GM18873 (cell line): Measurements from ENCODE around the gene RRP15.

ENCODE experiments used
- ATAC-seq: cut with Tn5 transposase; IDR thresholded peaks from one replicate; pipeline ENCODE4 v1.9.1; 2021; ENCODE audit warnings: mild to moderate bottlenecking, moderate library complexity, moderate number of reproducible peaks; ENCODE audit not compliant: unreplicated experiment, low FRiP score

The RRP15 gene, protein sequence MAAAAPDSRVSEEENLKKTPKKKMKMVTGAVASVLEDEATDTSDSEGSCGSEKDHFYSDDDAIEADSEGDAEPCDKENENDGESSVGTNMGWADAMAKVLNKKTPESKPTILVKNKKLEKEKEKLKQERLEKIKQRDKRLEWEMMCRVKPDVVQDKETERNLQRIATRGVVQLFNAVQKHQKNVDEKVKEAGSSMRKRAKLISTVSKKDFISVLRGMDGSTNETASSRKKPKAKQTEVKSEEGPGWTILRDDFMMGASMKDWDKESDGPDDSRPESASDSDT

GRCh38 chr1:218284917-218285635 lies at the start of gene RRP15:
RRP15 (plus strand) TSS chr1:218285293; CDS start chr1:218285317, 24 bp downstream.
- ATAC-seq = peak; percentile 98

GRCh38 chr1:218242171-218242570 lies 42.9 kb upstream of the RRP15 start:
- ATAC-seq = no peak

DNA sequence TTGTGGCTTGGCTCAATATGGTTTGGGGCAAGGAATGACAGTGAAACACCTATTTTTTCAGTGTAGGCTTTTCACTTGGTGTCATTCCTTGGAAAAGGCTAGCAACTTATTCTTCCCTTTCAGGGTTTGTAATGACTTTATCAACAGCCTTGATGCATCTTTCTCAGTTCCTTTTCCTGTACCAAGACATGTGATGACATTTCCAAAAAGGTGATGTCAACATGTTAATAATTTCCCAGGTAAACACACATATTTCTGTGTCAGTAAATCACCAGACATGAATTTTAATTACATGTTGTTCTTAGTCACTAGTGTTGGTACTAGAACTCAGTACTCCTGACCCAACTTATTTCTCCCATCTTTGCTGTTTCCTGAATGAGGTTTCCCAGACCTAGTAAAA lies 37.8 kb upstream of the RRP15 start:
- no peak for ATAC-seq

GRCh38 chr1:218249338-218250140 lies 35.6 kb upstream of the RRP15 start:
- no peak for ATAC-seq

DNA sequence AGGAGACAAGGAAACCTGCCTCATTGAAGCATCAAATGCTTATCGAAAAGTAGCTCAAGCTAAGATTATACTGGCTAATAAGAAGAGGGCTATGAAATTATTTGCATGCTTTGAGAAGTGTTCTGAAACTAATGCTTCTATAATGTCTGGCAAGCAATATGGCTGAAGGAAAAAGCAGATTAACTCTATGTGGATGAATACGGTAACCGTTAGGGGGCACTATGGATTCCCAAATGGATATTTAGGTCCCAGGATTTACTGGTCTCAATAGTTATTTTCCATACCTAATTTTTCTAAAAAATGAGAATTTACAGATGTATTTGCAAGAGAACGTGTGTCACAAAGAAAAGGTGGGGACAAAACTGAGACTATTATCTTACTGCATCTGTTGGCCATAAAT lies 34.6 kb upstream of the RRP15 start:
- ATAC-seq = no peak

DNA sequence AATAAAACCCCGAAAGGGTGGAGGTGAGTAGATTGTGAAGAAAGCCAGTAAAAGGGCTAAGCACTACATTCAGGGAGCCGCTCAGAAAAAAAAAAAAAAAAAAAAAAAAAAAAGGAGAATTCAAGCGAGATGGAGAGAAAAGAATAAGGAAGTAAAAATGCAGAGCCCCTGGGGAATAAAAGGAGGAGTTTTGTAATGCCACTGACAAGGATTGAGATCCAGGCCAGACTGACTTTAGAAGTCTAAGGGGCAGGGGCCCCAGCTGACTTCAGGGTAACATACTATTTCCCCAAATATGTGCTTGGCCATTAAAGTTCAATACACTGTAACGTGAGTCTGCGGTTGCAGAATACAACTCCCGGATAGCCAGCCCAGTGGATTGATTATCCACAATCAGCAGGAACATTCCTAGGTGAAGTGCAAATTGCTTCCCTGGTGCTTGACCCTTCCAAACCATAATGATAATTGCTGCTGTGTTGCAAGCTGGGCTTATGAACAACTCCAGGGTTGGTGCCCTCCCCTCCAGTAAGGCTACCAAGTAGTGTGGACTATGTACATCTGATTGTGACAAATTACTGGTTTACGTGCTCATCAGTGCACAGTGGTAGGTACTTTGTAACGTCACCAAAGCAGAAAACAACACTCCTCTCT lies 30.7 kb upstream of the RRP15 start:
- no peak for ATAC-seq

DNA sequence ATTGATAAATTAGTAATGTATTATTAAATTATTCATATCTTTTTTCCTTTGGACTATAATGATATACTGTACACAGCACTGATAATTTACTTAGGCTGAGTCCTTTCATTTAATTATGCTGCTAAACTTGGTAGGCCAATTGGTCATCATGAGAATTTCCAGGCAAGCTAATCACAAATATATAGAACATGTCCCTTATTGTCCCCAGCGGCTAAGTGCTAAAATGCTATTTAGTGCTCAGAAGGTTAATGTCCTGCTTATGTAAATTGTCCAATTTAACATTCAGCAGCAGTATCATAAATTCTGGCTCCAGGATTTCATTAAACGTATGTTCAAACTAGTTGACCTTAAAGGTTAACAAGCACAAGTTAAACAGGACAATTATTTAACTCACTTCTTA lies 30.0 kb upstream of the RRP15 start:
- ATAC-seq = no peak

GRCh38 chr1:218257371-218257770 lies 27.7 kb upstream of the RRP15 start:
- ATAC-seq = no peak

- ATAC-seq = no peak
These were observed 27.1 kb upstream of the RRP15 start for GRCh38 chr1:218257971-218258370.

- ATAC-seq = no peak
These were observed 25.8 kb upstream of the RRP15 start for GRCh38 chr1:218259339-218259738.

DNA sequence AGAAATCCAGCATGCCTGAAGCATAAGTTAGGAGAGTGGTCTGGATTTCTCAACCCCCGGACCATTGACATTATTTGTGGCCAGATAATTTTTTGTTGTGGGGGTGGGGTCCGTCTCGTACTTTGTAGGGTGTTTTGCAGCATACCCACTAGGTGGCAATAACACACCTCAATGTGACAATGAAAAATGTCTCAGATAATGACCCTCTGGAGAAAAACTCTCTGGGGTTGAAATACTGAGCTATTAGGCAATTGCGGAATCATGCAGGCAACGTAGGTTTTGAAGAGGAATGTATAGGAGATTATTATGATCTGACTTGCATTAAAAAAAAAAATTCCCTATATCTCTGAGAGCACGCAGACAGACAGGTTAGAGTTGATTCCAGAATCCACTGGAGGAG lies 25.3 kb upstream of the RRP15 start:
- no peak for ATAC-seq

DNA sequence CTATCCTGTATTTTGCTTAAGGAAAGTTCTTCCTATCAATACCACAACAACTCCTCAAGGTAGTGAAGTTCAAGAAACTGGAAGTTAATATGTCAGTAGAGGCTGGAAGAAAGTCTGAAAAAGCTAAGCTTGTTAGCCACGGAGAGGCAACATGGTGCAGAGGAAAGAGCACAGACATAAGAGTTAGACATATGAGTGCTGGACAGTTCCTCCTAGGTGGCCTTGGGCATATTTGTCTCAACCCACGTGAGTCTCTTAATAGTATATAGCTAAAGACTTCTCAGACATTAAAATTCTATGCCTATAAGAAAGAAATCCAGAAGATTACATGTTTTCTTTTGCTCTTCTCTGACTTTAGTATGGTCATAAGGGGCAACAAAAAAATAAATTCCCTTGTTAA lies 22.8 kb upstream of the RRP15 start:
- ATAC-seq = no peak

DNA sequence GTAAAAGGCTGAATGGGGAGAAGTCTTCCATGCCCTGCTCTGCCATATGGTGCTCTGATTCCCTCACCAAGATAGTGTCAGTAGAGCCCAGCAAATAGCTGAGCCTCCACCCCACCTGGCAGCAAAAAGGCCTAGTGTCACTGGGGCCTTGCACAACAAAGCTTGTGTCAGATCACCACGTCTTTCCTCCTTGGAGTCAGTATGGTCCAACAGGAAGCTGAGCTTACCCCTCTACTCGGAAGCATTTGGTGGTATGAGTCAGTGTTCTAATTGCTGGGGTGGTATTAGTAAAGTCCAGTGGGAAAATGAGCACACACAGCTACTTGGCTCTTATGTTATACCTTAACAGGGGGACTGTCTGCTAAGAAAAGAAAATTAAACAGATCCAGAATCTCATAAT lies 18.7 kb upstream of the RRP15 start:
- ATAC-seq = no peak

DNA sequence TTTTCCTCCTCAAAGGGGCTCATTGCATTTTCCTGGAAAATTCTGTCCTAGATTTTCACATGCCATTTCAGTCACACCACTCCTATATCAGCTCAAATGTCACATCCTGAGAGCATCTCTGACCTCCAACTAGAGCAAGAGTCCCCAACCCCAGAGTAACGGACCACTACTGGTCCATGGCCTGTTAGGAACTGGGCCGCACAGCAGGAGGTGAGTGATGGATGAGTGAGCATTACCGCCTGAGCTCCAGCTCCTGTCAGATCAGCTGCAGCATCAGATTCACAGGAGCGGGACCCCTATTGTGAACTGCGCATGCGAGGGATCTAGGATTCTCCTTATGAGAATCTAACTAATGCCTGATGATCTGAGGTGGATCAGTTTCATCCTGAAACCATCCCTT lies 12.7 kb upstream of the RRP15 start:
- no peak for ATAC-seq

DNA sequence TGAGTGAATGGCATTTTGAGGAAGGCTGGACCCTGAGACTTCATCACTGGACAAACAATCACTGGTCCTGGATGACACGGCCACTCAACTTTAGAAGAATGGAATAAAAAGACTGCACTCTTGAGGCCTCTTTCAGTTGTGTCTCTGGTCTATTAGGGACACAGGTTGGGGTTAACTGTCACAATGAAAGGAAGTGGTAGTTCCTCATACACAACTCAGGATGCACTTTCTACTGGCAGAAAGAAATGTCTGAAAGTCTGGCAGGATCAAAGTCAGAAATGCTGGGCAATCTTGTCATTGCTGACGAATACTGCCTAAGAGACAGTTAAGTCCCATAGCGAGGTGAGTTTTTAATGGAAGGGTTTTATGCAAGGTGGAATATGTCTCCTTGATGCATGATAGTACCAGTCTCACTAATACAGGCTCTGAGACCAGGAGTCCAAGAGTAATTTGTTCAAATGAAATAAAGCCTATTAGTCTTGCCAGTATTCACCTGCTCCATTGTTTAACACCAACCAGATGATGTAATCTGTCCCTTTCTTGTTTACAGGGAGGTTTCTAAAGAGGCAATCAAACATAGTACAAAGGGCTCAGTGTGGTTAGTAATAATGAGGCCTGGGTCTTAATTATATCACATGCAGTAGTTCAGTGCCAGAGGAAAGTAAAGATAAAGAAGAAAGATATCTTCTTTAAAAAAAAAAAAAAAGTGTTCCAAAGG lies 11.2 kb upstream of the RRP15 start:
- no peak for ATAC-seq

- ATAC-seq = no peak
These were observed 10.6 kb upstream of the RRP15 start for GRCh38 chr1:218274511-218274910.

- ATAC-seq = no peak
These were observed 9.3 kb upstream of the RRP15 start for GRCh38 chr1:218275823-218276222.

- no peak for ATAC-seq
These were observed 3.8 kb upstream of the RRP15 start for GRCh38 chr1:218281285-218281684.

DNA sequence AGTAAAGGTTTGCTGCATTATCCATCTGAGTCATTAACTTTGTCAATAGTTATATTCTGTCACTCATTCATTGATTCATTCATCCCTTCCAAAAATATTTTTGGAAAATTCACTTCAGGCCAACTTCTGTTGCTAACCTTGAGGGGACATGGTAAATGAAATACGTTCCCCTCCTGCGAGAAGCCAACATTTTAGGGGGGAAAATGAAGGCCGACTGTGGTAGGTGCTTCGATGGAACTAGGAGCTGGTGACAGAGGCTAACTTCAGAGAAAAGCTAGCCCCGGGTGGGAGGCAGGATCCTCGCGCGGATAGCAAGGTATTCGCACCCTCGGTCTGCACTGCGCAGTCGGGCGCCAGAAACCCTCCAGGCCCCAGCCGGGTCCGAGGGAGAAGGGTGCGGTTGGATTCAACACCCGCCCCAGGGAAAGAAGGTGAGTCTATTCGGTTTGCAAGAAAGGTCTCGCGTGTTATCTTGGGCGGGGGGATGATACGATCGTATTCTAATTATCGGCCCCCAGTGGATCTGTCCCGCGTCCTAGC lies 646 bp upstream of the RRP15 start:
- ATAC-seq = no peak

DNA sequence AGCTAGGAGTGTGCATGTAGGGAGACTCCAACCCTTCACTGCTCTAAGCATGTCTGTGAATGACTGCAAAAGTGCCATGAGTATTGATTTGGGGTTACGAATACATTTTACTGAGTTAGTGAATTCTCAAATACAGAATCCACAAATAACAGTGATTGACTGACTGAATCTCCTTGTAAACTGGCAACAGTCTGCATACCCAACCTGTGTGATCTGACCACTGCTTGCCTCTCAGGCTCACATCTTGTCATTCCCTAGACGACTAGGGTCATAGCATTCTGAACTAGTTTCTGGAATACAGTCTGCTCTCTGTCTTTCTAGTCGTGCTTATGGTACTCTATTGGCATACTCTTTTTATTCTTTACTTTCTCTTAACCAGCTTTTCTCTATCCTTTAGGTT lies 7.4 kb downstream of the RRP15 start:
- ATAC-seq = no peak
